Measurements from ENCODE around the gene ANKRD39.

The ANKRD39 gene

GRCh38 chr2:96879545-96880040 lies 21.8 kb upstream of the ANKRD39 start:
- no peak overlapping the region for H3K27ac Mint-ChIP-seq
- H3K36me3 Mint-ChIP-seq, result no peaks in the 10 kb centered on the region
- no peaks in the 10 kb centered on the region for H3K9me3 Mint-ChIP-seq (ENCODE audit: low read depth)
- peaks cover 10% of the 10 kb centered on the region for H3K4me1 Mint-ChIP-seq (ENCODE audit: low read depth)
- no peak overlapping the region for H3K4me3 Mint-ChIP-seq
- H3K27me3 Mint-ChIP-seq, result no peaks in the 10 kb centered on the region

GRCh38 chr2:96878796-96879544 lies 21.2 kb upstream of the ANKRD39 start:
- Mint-ChIP-seq H3K27ac (no peak overlapping the region), H3K9me3 (ENCODE audit: low read depth) (no peaks in the 10 kb centered on the region), H3K4me1 (ENCODE audit: low read depth) (peaks cover 17% of the 10 kb centered on the region), H3K27me3 (no peaks in the 10 kb centered on the region), H3K36me3 (no peaks in the 10 kb centered on the region), H3K4me3 (no peak overlapping the region)

DNA sequence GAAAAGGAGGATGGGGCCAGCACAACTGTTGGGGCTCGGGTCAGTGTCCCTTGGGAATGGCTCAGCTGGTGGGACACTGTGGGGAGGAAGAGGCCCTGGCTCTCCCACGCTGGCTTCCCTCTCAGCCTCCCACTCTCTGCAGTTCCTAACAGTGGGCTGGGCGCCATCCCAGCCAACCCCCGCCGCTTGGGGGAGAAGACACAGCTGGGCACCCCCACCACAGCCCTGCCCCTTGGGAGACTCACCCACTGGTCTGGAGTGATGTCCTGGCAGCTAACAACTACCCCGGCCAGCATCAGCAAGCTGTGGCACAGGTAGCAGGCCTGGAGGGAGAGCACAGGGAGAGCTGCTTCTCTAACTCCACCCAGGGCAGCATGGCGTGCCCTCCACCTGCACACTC lies 20.4 kb upstream of the ANKRD39 start:
- Mint-ChIP-seq H3K36me3 (no peaks in the 10 kb centered on the region), H3K4me3 (no peak overlapping the region), H3K9me3 (ENCODE audit: low read depth) (no peaks in the 10 kb centered on the region), H3K27ac (no peak overlapping the region), H3K27me3 (no peaks in the 10 kb centered on the region), H3K4me1 (ENCODE audit: low read depth) (peaks cover 23% of the 10 kb centered on the region)

DNA sequence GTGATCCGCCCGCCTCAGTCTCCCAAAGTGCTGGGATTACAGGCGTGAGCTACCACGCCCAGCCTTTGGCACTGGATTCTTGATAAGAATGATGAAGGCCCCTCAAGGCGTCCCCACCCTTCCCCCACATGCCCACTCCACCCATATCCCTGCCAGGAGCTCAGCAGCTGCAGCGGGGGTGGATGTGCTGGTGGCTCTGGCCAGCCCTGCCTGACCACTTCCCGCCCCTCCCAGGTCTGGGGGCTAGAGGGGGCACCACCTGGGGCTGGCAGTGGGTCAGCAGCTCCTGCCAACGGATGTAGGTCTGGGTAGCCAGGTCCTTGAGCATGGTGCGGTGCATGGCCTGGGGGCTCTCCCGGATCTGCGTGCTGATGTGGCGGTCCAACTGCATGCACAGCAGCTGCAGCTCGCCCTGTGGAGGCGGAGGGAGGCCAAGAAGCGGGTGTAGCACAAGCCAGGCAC lies 19.8 kb upstream of the ANKRD39 start:
- no peaks in the 10 kb centered on the region for H3K36me3 Mint-ChIP-seq
- H3K4me1 Mint-ChIP-seq (ENCODE audit: low read depth), result peaks cover 27% of the 10 kb centered on the region
- H3K4me3 Mint-ChIP-seq, result no peak overlapping the region
- no peaks in the 10 kb centered on the region for H3K9me3 Mint-ChIP-seq (ENCODE audit: low read depth)
- H3K27ac Mint-ChIP-seq, result no peak overlapping the region
- no peaks in the 10 kb centered on the region for H3K27me3 Mint-ChIP-seq

DNA sequence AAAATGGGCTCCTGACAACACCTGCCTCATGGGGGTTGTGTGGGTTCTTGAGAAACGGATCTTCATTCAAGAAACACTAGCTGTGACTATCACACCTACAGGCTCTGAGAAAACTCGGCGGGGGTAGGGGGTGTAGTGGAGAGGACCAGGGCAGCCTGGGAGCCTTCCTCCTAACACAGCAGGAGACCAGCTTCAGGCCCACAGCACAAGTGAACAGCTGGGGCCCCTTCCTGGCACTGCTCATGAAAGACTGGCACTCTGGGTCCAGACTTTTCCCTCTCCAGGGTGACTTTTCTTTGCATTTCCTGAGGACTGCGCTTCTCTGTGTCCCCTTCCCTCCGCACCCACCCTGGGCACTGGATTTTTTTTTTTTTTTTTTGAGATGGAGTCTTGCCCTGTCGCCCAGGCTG lies 19.2 kb upstream of the ANKRD39 start:
- Mint-ChIP-seq H3K27me3 (no peaks in the 10 kb centered on the region), H3K4me3 (no peak overlapping the region), H3K9me3 (ENCODE audit: low read depth) (no peaks in the 10 kb centered on the region), H3K4me1 (ENCODE audit: low read depth) (peaks cover 28% of the 10 kb centered on the region), H3K36me3 (no peaks in the 10 kb centered on the region), H3K27ac (no peak overlapping the region)

GRCh38 chr2:96876269-96877041 lies 18.6 kb upstream of the ANKRD39 start:
- Mint-ChIP-seq H3K9me3 (ENCODE audit: low read depth) (no peaks in the 10 kb centered on the region), H3K27me3 (no peaks in the 10 kb centered on the region), H3K4me1 (ENCODE audit: low read depth) (peaks cover 28% of the 10 kb centered on the region), H3K36me3 (no peaks in the 10 kb centered on the region), H3K27ac (no peak overlapping the region), H3K4me3 (no peak overlapping the region)

DNA sequence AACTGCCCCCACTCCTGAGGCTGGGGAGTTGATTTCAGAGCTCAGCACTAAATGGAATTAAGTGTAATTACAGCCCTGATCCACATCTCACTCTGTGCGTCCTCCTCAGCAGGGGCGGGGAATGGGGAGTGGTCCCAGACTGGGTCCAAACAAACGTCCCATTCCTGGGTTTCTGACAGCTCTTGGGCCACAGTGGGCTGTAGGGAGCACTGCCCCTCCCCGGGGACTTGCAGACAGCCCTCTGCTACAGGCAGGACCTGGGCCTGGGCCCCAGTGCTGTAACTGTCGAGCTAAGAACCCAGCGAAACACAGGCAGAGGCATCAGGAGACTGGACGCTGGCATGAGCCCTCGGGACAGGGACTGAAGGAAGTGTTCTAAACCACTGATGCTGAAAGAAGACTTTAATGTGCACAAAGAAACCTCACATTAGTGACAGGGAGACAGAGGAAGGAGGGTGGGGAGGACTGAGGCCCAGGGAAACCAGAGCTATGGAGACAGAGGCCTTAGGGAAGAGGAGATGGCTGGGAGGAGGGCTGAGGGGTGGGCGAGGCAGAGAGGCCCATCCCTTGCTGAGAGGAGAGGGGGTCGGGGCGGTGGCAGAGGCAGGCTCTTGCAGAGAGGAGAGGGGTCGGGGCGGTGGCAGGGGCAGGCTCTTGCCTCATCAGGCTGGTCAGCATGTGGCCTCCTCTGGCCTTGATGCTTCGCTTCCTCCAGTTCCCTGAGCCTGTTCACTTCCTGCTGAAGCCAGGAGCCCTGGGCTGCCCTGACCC lies 17.9 kb upstream of the ANKRD39 start:
- H3K9me3 Mint-ChIP-seq (ENCODE audit: low read depth), result no peaks in the 10 kb centered on the region

GRCh38 chr2:96874198-96874831 lies 16.5 kb upstream of the ANKRD39 start:
- Mint-ChIP-seq H3K27ac (peak overlapping the region; percentile 46), H3K4me3 (peak overlapping the region; percentile 58), H3K4me1 (ENCODE audit: low read depth) (peaks cover 38% of the 10 kb centered on the region), H3K27me3 (no peaks in the 10 kb centered on the region), H3K9me3 (ENCODE audit: low read depth) (no peaks in the 10 kb centered on the region), H3K36me3 (no peaks in the 10 kb centered on the region)

More for the DNA sequence above, 17.9 kb upstream of the ANKRD39 start:
- H3K27me3 Mint-ChIP-seq, result no peaks in the 10 kb centered on the region
- peaks cover 35% of the 10 kb centered on the region for H3K4me1 Mint-ChIP-seq (ENCODE audit: low read depth)
- H3K36me3 Mint-ChIP-seq, result no peaks in the 10 kb centered on the region
- no peak overlapping the region for H3K4me3 Mint-ChIP-seq
- no peak overlapping the region for H3K27ac Mint-ChIP-seq

DNA sequence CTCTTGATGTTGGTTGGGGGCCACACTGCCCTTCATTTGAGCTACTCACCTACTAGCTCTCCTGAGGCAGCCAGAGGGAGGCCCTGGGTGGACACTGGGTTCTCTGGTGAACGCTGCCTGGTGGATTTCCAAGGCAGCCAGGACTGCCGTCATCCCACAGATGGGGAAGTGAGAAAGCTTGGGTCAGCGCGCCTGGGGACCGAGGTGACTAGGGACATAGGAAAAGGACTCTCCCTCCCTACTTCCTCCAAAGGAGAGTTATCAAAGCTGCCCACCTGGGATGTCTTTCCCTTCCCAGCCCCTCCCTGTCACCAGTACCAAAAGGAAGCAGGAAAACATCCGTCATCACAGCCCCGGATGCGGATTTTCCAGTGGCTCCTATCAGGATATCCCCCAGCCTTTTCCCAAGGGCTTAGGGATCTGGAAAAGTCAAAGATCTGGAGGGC lies 15.9 kb upstream of the ANKRD39 start:
- Mint-ChIP-seq H3K4me3 (no peak overlapping the region), H3K27ac (peak overlapping the region; percentile 46), H3K9me3 (ENCODE audit: low read depth) (no peaks in the 10 kb centered on the region)

DNA sequence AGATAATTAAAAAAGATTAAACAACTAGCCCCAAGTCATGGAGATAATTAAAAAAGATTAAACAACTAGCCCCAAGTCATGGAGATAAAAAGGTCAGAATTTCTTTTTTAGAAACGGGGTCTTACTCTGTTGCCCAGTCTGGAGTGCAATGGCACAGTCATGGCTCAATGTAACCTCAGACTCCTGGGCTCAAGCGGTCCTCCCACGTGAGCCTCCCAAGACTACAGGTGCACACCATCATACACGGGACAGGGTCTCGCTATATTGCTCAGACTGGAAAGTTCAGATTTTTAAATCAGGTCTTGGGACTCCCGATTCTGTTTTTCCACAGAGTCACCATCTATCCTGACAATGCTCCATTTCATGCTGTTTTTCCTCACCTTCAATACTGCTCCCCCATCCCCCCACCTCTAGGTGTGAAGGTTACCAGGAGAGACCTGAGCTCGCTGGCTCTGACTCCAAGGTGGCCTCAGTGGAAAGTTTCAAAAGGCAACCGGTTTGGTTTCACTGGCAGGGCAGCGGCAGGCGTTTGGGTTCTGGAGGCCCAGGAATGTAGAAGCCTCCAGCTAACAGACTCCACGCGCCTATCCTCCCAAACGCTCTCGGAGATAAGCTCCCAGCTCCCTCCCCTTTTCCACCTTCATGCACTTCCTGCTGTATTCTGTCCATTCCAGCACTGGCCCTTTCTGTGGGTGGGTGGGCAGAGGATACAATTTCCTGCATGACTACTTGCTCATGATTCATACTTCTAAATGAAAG lies 15.0 kb upstream of the ANKRD39 start:
- H3K9me3 Mint-ChIP-seq (ENCODE audit: low read depth), result no peaks in the 10 kb centered on the region
- H3K27me3 Mint-ChIP-seq, result no peaks in the 10 kb centered on the region
- H3K4me3 Mint-ChIP-seq, result no peak overlapping the region
- H3K4me1 Mint-ChIP-seq (ENCODE audit: low read depth), result peaks cover 42% of the 10 kb centered on the region
- no peak overlapping the region for H3K27ac Mint-ChIP-seq
- no peaks in the 10 kb centered on the region for H3K36me3 Mint-ChIP-seq

More for the DNA sequence above, 15.9 kb upstream of the ANKRD39 start:
- Mint-ChIP-seq H3K4me1 (ENCODE audit: low read depth) (peaks cover 38% of the 10 kb centered on the region), H3K36me3 (no peaks in the 10 kb centered on the region), H3K27me3 (no peaks in the 10 kb centered on the region)

GRCh38 chr2:96870626-96871255 lies 12.9 kb upstream of the ANKRD39 start:
- Mint-ChIP-seq H3K4me1 (ENCODE audit: low read depth) (peaks cover 51% of the 10 kb centered on the region), H3K9me3 (ENCODE audit: low read depth) (no peaks in the 10 kb centered on the region), H3K27ac (peak overlapping the region; percentile 64)

DNA sequence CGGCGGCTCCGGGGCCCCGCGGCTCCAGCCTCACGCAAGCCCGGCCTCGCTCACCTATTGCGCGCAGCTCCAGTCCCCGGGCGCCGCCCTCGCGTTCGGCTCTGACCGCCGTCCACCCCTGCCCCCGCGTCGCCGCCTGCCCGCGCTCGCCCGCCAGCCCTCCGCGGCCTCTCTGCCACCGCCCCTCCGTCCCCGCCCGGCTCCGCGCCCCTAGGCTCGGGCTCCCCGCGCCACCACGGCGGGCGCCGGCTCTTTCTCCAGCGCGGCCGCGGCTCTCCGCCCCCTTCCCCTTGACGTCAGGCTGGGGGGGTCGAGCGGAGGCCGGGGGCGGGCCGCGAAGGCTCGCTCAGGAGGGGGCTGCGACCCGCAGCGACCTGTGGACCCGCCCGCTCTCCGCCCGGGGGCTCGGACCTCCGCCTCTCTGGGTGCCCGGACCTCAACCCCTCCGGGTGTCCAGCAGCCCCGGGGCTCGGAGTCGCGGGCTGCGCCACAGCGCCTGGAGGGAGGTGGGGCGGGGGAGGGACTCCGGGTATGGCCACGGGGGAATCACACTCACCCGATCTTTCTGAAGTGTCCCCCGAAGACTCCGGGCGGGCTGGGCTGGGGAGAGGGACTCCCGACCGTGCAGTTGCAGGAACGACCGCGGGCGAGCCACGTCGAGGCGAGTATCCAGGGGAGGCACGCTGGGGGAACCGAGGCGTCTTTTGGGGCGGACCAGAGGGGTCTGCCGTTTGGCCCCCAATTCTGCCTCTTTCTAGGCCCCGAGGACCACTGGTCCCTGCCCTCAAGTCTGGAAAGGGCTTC lies 12.2 kb upstream of the ANKRD39 start, which contains the start of gene SEMA4C:
Gene SEMA4C (minus strand): TSS at position 259 of the 804 bp plus-strand sequence. CDS start 2,194 bp downstream, outside the sequence.
- Mint-ChIP-seq H3K27ac (peak within 1 kb of the TSS; percentile 64), H3K4me1 (ENCODE audit: low read depth) (peaks cover 45% of the 10 kb centered on the region), H3K9me3 (ENCODE audit: low read depth) (no peaks in the 10 kb centered on the region)

More at GRCh38 chr2:96870626-96871255, 12.9 kb upstream of the ANKRD39 start:
- Mint-ChIP-seq H3K27me3 (no peaks in the 10 kb centered on the region), H3K4me3 (peak overlapping the region; percentile 87), H3K36me3 (no peaks in the 10 kb centered on the region)

More for the DNA sequence above, 12.2 kb upstream of the ANKRD39 start, which contains the start of gene SEMA4C:
- H3K27me3 Mint-ChIP-seq, result no peaks in the 10 kb centered on the region
- no peaks in the 10 kb centered on the region for H3K36me3 Mint-ChIP-seq
- H3K4me3 Mint-ChIP-seq, result peak within 1 kb of the TSS; percentile 87

All from activated naive CD8-positive, alpha-beta T cell (primary cell).